ENCODE results near the gene PLB1.

PLB1 gene

GRCh38 chr2:28616396-28616999 lies 120.6 kb downstream of the PLB1 start:
- DNase-seq, result no peak

- no peak for DNase-seq
These were observed 121.8 kb downstream of the PLB1 start for GRCh38 chr2:28617502-28618184.

- DNase-seq, result no peak
These were observed 122.6 kb downstream of the PLB1 start for GRCh38 chr2:28618221-28619141.

GRCh38 chr2:28619213-28620196 lies 123.6 kb downstream of the PLB1 start:
- DNase-seq, result no peak

- DNase-seq, result no peak
These were observed 124.5 kb downstream of the PLB1 start for GRCh38 chr2:28620291-28620793.

- DNase-seq, result no peak
These were observed 124.9 kb downstream of the PLB1 start for GRCh38 chr2:28620801-28621171.

GRCh38 chr2:28621172-28622100 lies 125.6 kb downstream of the PLB1 start:
- DNase-seq, result peak; percentile 66

GRCh38 chr2:28622101-28622499 lies 126.2 kb downstream of the PLB1 start:
- no peak for DNase-seq

- no peak for DNase-seq
These were observed 127.9 kb downstream of the PLB1 start for GRCh38 chr2:28623582-28624405.

- DNase-seq, result no peak
These were observed 128.6 kb downstream of the PLB1 start for GRCh38 chr2:28624436-28624792.

GRCh38 chr2:28624793-28625701 lies 129.2 kb downstream of the PLB1 start:
- DNase-seq, result peak; percentile 56

GRCh38 chr2:28626376-28626775 lies 130.5 kb downstream of the PLB1 start:
- DNase-seq, result no peak

GRCh38 chr2:28626891-28627421 lies 131.1 kb downstream of the PLB1 start:
- no peak for DNase-seq

- no peak for DNase-seq
These were observed 132.0 kb downstream of the PLB1 start for GRCh38 chr2:28627722-28628480.

GRCh38 chr2:28628506-28628905 lies 132.6 kb downstream of the PLB1 start:
- no peak for DNase-seq

- DNase-seq, result no peak
These were observed 133.1 kb downstream of the PLB1 start for GRCh38 chr2:28628987-28629386.

GRCh38 chr2:28629910-28630309 lies 134.1 kb downstream of the PLB1 start:
- no peak for DNase-seq

- no peak for DNase-seq
These were observed 134.5 kb downstream of the PLB1 start for GRCh38 chr2:28630341-28630740.
